GM12864 (cell line): ENCODE data around the gene NT5C3B.
"Not testable (repeated sequence)": the region's sequence is repeated elsewhere in the genome, so short reads cannot be mapped to it uniquely, and the experiment has no call there.

ENCODE experiments used
- DNase-seq: peaks from one replicate; pipeline ENCODE4 v3.0.0-alpha.2; 2011; ENCODE audit warnings: low read depth
- H3K4me3 ChIP-seq: 2 replicates; pipeline ENCODE4 v1.5.1; 2011; ENCODE audit warnings: mild to moderate bottlenecking, low read depth, low read length, control low read depth
- TF ChIP-seq, protein P1 (sequence below): IDR thresholded peaks from 2 replicates; pipeline ENCODE4 v1.5.1; 2011; ENCODE audit warnings: low read depth, mild to moderate bottlenecking, moderate library complexity, low read length, control low read depth, inconsistent platforms; ENCODE audit errors: missing control alignments

NT5C3B gene

DNA sequence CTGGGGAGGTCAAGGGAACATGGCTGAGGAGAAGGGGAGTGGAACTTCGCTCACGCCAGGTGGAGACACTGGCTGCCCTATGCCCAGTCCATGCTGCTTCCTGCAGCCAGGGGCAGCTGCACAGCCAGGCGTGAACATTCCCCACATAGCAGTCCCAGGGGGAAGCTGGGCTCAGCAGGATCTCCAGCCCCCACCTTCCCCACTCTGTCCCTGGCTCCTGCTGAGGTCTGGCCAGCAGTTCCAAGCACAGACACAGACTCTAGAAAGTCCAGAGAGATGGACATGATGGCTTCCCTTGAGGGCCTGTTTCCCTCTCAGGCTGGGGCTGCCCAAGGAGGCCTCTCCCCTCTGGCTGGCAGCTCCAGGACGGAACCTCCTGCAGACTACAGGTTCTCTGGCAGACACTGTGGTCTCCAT is 58.9 kb downstream of the NT5C3B start:
- no peak for DNase-seq
- TF ChIP-seq, protein P1, sequence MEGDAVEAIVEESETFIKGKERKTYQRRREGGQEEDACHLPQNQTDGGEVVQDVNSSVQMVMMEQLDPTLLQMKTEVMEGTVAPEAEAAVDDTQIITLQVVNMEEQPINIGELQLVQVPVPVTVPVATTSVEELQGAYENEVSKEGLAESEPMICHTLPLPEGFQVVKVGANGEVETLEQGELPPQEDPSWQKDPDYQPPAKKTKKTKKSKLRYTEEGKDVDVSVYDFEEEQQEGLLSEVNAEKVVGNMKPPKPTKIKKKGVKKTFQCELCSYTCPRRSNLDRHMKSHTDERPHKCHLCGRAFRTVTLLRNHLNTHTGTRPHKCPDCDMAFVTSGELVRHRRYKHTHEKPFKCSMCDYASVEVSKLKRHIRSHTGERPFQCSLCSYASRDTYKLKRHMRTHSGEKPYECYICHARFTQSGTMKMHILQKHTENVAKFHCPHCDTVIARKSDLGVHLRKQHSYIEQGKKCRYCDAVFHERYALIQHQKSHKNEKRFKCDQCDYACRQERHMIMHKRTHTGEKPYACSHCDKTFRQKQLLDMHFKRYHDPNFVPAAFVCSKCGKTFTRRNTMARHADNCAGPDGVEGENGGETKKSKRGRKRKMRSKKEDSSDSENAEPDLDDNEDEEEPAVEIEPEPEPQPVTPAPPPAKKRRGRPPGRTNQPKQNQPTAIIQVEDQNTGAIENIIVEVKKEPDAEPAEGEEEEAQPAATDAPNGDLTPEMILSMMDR, result no peak
- no peak overlapping the region for H3K4me3 ChIP-seq

DNA sequence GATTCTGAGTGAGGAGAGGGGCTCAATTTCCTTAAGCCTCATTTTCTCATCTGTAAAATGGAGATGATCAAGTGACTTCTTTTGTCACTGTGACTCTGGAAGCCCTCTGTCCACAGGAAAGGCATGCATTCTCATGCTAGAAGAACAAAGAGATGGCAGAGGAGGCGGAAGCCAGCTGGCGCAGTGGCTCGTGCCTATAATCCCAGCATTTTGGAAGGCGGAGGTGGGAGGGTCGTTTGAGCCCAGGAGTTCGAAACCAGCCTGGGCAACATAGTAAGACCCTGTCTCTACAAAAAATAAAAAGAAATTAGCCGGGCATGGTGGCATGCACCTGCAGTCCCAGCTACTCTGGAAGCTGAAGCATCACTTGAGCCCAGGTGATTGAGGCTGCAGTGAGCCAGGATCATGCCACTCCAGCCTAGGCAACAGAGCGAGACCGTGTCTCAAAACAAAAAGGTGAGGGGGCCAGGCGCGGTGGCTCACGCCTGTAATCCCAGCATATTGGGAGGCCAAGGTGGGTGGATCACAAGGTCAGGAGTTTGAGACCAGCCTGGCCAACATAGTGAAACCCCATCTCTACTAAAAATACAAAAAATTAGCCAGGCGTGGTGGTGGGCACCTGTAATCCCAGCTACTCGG is 59.7 kb downstream of the NT5C3B start:
- not testable (repeated sequence) for DNase-seq, H3K4me3 ChIP-seq

DNA sequence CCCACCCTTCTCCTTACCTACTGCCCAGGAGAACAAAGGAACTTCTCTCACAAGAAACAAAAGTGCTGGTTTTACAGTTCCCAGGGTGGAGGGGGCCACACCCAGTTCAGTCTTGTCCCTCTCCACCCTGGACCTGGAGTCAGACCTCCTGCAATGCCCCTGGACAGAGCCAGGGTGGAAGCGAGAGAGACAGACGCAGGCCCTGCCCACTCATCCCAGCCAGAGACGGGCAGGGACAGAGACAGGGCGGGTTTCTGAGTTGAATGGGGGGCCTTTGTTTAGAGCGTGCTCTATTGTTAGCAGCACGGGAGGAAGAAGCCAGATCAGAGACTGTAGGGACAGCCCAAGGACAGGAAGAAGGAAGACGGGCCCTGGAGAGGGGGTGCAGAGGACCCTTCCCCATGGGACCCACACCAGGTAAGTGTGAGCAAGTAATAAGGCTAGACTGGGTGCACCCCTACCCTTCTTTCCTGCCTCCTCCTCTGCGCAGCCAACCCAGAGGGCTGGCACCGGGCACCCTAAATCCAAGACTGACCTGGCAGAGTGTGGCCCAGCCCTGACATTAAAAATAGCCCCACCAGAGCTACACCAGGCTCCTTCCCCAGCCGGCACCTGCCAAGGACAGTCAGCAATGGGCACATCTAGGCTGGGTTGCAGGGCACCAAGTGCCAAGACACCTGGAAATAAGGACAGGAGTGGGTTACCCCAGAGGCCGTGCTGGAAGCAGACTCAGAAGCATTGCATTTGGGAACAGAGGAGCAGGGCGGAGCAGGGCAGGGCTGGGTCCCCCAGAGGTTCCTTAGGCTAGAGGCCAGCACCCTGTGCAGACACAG is 60.4 kb downstream of the NT5C3B start:
- TF ChIP-seq, protein P1, result no peak
- DNase-seq, result no peak
- H3K4me3 ChIP-seq, result no peak overlapping the region
